Astrocyte (in vitro differentiated cells and primary cell): Measurements from ENCODE around the gene PRSS22. TPM values are rescaled to one million over a fixed set of nuclear protein-coding genes. Genes with fewer than 3 reads are reported as not detected.

Experiments
- DNase-seq: peaks from one replicate; pipeline ENCODE4 v3.0.0-alpha.2; 2010; ENCODE audit warnings: low read depth
- FAIRE-seq: peaks from 2 replicates; lab custom pipeline; 2011; peaks lifted over from hg19 to GRCh38; lab: Jason Lieb, UNC
- H2AFZ ChIP-seq: 2 replicates; pipeline ENCODE4 v1.6.0; 2012; ENCODE audit warnings: low read depth, low read length, inconsistent platforms
- H3K27ac ChIP-seq: 2 replicates; pipeline ENCODE4 v1.5.1; 2011; ENCODE audit warnings: low read depth, low read length, inconsistent platforms
- H3K27me3 ChIP-seq: 2 replicates; pipeline ENCODE4 v1.6.0; 2011; ENCODE audit warnings: low read length, inconsistent platforms; ENCODE audit not compliant: insufficient read depth
- H3K36me3 ChIP-seq: 2 replicates; pipeline ENCODE4 v1.5.1; 2011; ENCODE audit warnings: low read length, inconsistent platforms; ENCODE audit not compliant: insufficient read depth
- H3K4me1 ChIP-seq: 2 replicates; pipeline ENCODE4 v1.5.1; 2011; ENCODE audit warnings: low read length, inconsistent platforms; ENCODE audit not compliant: insufficient read depth
- H3K4me2 ChIP-seq: 2 replicates; pipeline ENCODE4 v1.6.0; 2012; ENCODE audit warnings: low read length, inconsistent platforms
- H3K4me3 ChIP-seq: 2 replicates; pipeline ENCODE4 v1.5.1; 2011; ENCODE audit warnings: low read depth, mild to moderate bottlenecking, low read length, inconsistent platforms; ENCODE audit not compliant: insufficient read depth
- H3K79me2 ChIP-seq: 2 replicates; pipeline ENCODE4 v1.6.0; 2012; ENCODE audit warnings: mild to moderate bottlenecking, low read length, inconsistent platforms; ENCODE audit not compliant: insufficient read depth
- H3K9ac ChIP-seq: 2 replicates; pipeline ENCODE4 v1.6.0; 2012; ENCODE audit warnings: mild to moderate bottlenecking, low read length, inconsistent platforms
- H3K9me3 ChIP-seq: 2 replicates; pipeline ENCODE4 v1.5.1; 2012; ENCODE audit warnings: low read depth, mild to moderate bottlenecking, low read length, inconsistent platforms; ENCODE audit not compliant: insufficient read depth
- H4K20me1 ChIP-seq: 2 replicates; pipeline ENCODE4 v1.6.0; 2012; ENCODE audit warnings: low read length, inconsistent platforms; ENCODE audit not compliant: insufficient read depth
- H3K27ac Mint-ChIP-seq: one replicate; pipeline ENCODE4 v1.8.0; 2021; ENCODE audit warnings: mild to moderate bottlenecking, mixed read lengths; ENCODE audit not compliant: unreplicated experiment
- H3K27me3 Mint-ChIP-seq: one replicate; pipeline ENCODE4 v1.8.0; 2021; ENCODE audit warnings: low read depth, mixed read lengths; ENCODE audit not compliant: unreplicated experiment
- H3K36me3 Mint-ChIP-seq: one replicate; pipeline ENCODE4 v1.8.0; 2021; ENCODE audit warnings: low read depth, mixed read lengths; ENCODE audit not compliant: unreplicated experiment
- H3K4me1 Mint-ChIP-seq: one replicate; pipeline ENCODE4 v1.8.0; 2021; ENCODE audit warnings: low read depth, mixed read lengths; ENCODE audit not compliant: unreplicated experiment
- H3K4me3 Mint-ChIP-seq: one replicate; pipeline ENCODE4 v1.8.0; 2021; ENCODE audit warnings: mild to moderate bottlenecking, moderate library complexity, mixed read lengths; ENCODE audit not compliant: unreplicated experiment
- H3K9me3 Mint-ChIP-seq: one replicate; pipeline ENCODE4 v1.8.0; 2021; ENCODE audit warnings: mild to moderate bottlenecking, mixed read lengths; ENCODE audit not compliant: unreplicated experiment
- EZH2 ChIP-seq: IDR thresholded peaks from 2 replicates; pipeline ENCODE4 v1.6.1; 2012; ENCODE audit warnings: mild to moderate bottlenecking, low read length, inconsistent platforms; ENCODE audit not compliant: insufficient read depth
- total RNA-seq: library from RNA; stranded (reverse); gene quantifications from 2 replicates; pipeline ENCODE4 v1.2.1, GENCODE V29; 2021
- TF ChIP-seq, protein P1 (sequence below): IDR thresholded peaks from 2 replicates; pipeline ENCODE4 v1.5.1; 2011; ENCODE audit warnings: low read depth, mild to moderate bottlenecking, inconsistent platforms, low read length, moderate library complexity; ENCODE audit not compliant: insufficient read depth

PRSS22 gene
- total RNA-seq, 1 donor from 2014 or later: 1.5 TPM

DNA sequence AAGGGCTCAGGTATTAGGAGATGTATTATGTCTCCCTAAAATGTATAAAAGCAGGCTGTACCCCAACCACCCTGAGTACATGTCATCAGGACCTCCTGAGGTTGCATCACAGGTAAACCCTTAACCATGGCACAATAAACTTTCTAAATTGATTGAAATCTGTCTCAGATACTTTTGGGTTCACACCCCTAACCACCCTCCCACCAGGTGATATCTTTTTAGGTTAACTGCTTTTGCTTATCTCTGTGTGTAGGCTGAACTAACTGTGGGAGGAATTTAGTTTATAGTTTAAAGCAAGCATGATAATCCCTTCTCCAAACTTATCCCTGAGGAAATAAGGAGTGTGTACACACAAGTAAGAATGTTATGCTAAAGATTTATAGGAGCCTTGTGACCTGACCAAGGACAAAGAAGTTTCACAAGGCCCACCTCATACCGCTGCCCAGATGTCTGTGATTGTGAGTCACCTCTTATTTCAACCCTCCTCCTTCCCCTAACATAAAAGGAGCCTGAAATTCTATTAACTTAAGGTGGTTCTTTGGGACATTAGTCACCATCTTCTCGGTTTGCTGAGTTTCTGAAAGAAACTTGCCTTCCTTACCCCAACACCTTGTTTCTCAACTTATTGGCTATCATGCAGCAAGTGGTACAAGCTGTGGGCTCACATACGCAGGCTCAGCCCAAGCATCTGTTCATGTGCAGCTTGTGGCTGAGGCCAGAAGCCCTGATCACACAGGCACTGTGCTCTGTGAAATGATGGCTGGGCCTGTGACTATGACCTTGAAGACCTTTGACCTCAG, 11.3 kb downstream of the PRSS22 start:
- Histone ChIP-seq H3K9ac (peak overlapping the region; percentile 45), H3K27ac (peak overlapping the region; percentile 45), H3K4me3 (peak overlapping the region; percentile 25), H4K20me1 (no peaks in the 10 kb centered on the region), H3K36me3 (no peaks in the 10 kb centered on the region), H3K79me2 (no peaks in the 10 kb centered on the region), H2AFZ (no peak overlapping the region), H3K4me1 (peaks cover 12% of the 10 kb centered on the region), H3K4me2 (peak overlapping the region; percentile 35), H3K9me3 (no peaks in the 10 kb centered on the region), H3K27me3 (peaks cover 6% of the 10 kb centered on the region)
- peaks cover 9% of the 10 kb centered on the region for H3K27me3 Mint-ChIP-seq
- peaks cover 11% of the 10 kb centered on the region for H3K4me1 Mint-ChIP-seq
- no peak overlapping the region for H3K27ac Mint-ChIP-seq
- no peaks in the 10 kb centered on the region for H3K9me3 Mint-ChIP-seq
- H3K36me3 Mint-ChIP-seq: no peaks in the 10 kb centered on the region
- DNase-seq (peak; percentile 82), FAIRE-seq (no peak)
- no peak overlapping the region for H3K4me3 Mint-ChIP-seq
- no peak for TF ChIP-seq EZH2
- TF ChIP-seq, protein P1, sequence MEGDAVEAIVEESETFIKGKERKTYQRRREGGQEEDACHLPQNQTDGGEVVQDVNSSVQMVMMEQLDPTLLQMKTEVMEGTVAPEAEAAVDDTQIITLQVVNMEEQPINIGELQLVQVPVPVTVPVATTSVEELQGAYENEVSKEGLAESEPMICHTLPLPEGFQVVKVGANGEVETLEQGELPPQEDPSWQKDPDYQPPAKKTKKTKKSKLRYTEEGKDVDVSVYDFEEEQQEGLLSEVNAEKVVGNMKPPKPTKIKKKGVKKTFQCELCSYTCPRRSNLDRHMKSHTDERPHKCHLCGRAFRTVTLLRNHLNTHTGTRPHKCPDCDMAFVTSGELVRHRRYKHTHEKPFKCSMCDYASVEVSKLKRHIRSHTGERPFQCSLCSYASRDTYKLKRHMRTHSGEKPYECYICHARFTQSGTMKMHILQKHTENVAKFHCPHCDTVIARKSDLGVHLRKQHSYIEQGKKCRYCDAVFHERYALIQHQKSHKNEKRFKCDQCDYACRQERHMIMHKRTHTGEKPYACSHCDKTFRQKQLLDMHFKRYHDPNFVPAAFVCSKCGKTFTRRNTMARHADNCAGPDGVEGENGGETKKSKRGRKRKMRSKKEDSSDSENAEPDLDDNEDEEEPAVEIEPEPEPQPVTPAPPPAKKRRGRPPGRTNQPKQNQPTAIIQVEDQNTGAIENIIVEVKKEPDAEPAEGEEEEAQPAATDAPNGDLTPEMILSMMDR: no peak

DNA sequence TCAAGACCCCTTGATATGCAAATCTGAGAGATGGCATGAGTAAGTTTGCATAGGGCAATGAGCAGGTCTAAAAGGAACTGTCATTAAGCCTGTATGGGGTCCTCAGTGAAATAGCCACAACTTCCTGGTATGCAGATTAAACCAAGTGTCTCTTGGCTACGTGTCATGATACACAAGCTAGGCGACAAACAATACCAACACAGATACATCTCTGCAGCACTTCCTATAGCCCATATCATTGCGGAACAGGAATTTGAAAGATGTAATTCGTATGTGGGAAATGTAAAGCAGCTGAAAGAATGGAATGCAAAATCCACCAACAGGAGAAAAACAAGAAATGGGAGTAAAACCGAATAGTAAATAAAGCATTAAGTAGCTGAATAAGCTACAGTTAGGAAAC, 12.9 kb downstream of the PRSS22 start:
- Histone ChIP-seq H2AFZ (no peak overlapping the region), H3K4me3 (no peak overlapping the region), H3K27me3 (peaks cover 6% of the 10 kb centered on the region), H4K20me1 (no peaks in the 10 kb centered on the region), H3K79me2 (no peaks in the 10 kb centered on the region), H3K9ac (no peak overlapping the region), H3K4me2 (no peak overlapping the region), H3K36me3 (no peaks in the 10 kb centered on the region), H3K4me1 (peaks cover 12% of the 10 kb centered on the region), H3K27ac (no peak overlapping the region), H3K9me3 (no peaks in the 10 kb centered on the region)
- Mint-ChIP-seq H3K4me1 (peaks cover 11% of the 10 kb centered on the region), H3K9me3 (no peaks in the 10 kb centered on the region), H3K36me3 (no peaks in the 10 kb centered on the region), H3K27me3 (peaks cover 6% of the 10 kb centered on the region), H3K4me3 (no peak overlapping the region), H3K27ac (no peak overlapping the region)
- FAIRE-seq: no peak
- no peak for DNase-seq
- TF ChIP-seq, protein P1: no peak
- TF ChIP-seq EZH2: no peak

DNA sequence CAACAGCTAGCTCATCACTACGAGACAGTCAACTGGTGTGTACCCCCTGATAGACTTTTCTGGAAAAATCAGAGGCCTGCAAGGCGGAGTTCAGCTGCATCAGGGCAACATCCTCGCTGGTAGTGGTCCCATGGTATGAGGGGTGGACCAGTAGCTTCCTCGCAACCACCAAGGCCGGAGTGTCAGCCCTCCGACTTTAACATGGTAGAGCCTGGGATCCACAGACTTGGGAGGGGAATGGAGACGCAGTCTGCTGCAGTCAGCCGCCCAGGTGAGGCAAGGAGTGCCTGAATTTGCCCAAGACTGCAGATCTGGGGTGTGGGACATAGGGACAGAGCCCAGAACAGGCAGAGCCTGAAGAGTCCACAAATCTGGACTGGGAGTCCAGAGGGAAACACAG, 14.4 kb downstream of the PRSS22 start:
- H3K4me2 ChIP-seq: no peak overlapping the region
- H3K9me3 ChIP-seq: no peaks in the 10 kb centered on the region
- no peak overlapping the region for H3K4me3 Mint-ChIP-seq
- no peak overlapping the region for H3K27ac Mint-ChIP-seq
- H3K4me1 ChIP-seq: peaks cover 22% of the 10 kb centered on the region
- no peak overlapping the region for H3K9ac ChIP-seq
- H3K36me3 Mint-ChIP-seq: no peaks in the 10 kb centered on the region
- H4K20me1 ChIP-seq: no peaks in the 10 kb centered on the region
- H2AFZ ChIP-seq: no peak overlapping the region
- no peaks in the 10 kb centered on the region for H3K27me3 Mint-ChIP-seq
- no peak overlapping the region for H3K27ac ChIP-seq
- H3K36me3 ChIP-seq: no peaks in the 10 kb centered on the region
- H3K4me1 Mint-ChIP-seq: peaks cover 18% of the 10 kb centered on the region
- no peaks in the 10 kb centered on the region for H3K9me3 Mint-ChIP-seq
- DNase-seq: no peak
- no peaks in the 10 kb centered on the region for H3K27me3 ChIP-seq
- TF ChIP-seq EZH2: no peak
- TF ChIP-seq, protein P1: no peak
- no peaks in the 10 kb centered on the region for H3K79me2 ChIP-seq
- H3K4me3 ChIP-seq: no peak overlapping the region
- FAIRE-seq: no peak
